H1 (cell line): Measurements from ENCODE around the gene PDZD2. TPM values are rescaled to one million over a fixed set of nuclear protein-coding genes. Genes with fewer than 3 reads are reported as not detected.

Source experiments
- CBX5 ChIP-seq: fragments of 300-800, 300-1000 bp; sonication (generic); IDR thresholded peaks from 2 replicates; pipeline ENCODE4 v1.7.1; 2016; ENCODE audit warnings: antibody characterized with exemption, low read length, low read depth
- POLR2AphosphoS5 ChIP-seq: IDR thresholded peaks from 2 replicates; pipeline ENCODE4 v1.6.1; 2011; ENCODE audit warnings: low read depth, low read length
- TAF7 ChIP-seq: optimal IDR thresholded peaks from 2 replicates; pipeline ENCODE3; 2011; ENCODE audit warnings: low read depth, mild to moderate bottlenecking, inconsistent platforms, low read length, moderate library complexity, borderline replicate concordance
- polyA plus RNA-seq, 7 experiments: library from polyadenylated mRNA; depleted of rRNA in 3 of 7; stranded (reverse) in 5 of 7; unstranded in 2 of 7; fragments of >200 nt in 5 of 7; fragments of 200-250 nt in 2 of 7; gene quantifications; 1 replicate in 5 of 7; 2 replicates in 1 of 7; 4 replicates in 1 of 7; pipeline versions ENCODE4 v1.2.1 to v1.2.3, GENCODE V29; 2011 to 2013; ENCODE audit warnings: missing spikeins in 2 of 7, mixed read lengths in 2 of 7
- total RNA-seq: library from RNA; stranded (reverse); fragmentation: NEBNext Ultra II Directional; extraction: Animal tissue kit (Norgen Biotek cat#: 25700); gene quantifications from 2 replicates; pipeline ENCODE4 v1.2.1, GENCODE V29; 2021

PDZD2 gene
- total and polyA plus RNA-seq, 2 of the 8 experiments (the other 6 are each of a cell fraction or from before 2014, with no cell fraction given), result 1.2 to 6.8 TPM

- no peak for TF ChIP-seq TAF7
- TF ChIP-seq POLR2AphosphoS5, result no peak
- TF ChIP-seq CBX5, result no peak
These were observed 94.4 kb downstream of the PDZD2 start (continued) for GRCh38 chr5:31733371-31733770.
